ENCODE data around the gene CISD2. TPM values are rescaled to one million over a fixed set of nuclear protein-coding genes. Genes with fewer than 3 reads are reported as not detected.
"Not testable (repeated sequence)": the region's sequence is repeated elsewhere in the genome, so short reads cannot be mapped to it uniquely, and the experiment has no call there.

Gene CISD2
- total and polyA plus RNA-seq, 5 donors: 18.3 to 22.1 (median 20.1) TPM

DNA sequence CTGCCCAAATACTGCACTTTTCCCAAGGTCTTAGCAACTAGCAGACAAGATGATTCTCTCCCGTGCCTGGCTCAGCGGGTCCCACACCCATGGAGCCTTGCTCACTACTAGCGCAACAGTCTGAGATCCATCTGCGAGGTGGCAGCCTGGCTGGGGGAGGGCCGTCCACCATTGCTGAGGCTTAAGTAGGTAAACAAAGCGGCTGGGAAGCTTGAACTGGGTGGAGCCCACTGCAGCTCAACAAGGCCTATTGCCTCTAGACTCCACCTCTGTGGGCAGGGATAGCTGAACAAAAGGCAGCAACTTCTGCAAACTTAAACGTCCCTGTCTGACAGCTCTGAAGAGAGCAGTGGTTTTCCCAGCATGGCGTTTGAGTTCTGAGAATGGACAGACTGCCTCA is 50.9 kb downstream of the CISD2 start:
- WGBS: 84% methylated on average over 8 of the region's 8 CpGs
- ATAC-seq; H3K4me1 ChIP-seq (ENCODE audit: control insufficient read depth, insufficient read depth, low read length); H3K9me3 ChIP-seq (ENCODE audit: control insufficient read depth, low read length); intact Hi-C loops (cut with DNase I); H3K27me3 ChIP-seq (ENCODE audit: control insufficient read depth, insufficient read depth); H3K4me3 ChIP-seq (ENCODE audit: low read length); H3K27ac ChIP-seq (ENCODE audit: low read length): not testable (repeated sequence)
- DNase-seq: peak in 1 of 3 donors; percentile 44

DNA sequence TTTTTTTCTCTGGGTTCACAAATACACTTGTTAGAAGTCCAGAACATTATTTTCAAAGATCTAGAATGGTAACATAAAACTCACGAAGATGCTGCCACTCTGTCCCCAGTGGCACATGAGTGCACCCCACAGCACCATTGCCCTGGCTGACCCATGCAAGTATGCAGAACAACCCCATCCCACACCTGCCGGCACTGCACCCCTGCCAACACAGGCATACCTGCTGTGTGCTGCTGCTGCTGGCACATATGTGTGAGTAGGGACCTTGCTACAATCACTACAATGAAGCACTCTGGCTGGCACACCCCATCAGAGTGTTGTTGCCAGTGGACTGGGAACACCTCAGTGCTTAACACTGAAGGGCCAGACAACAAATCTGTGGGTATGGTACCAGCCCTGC is 66.9 kb downstream of the CISD2 start:
- intact Hi-C loops (cut with DNase I): no loop called here
- DNase-seq (no peak), ATAC-seq (no peak)
- WGBS: 92% methylated on average over 2 of the region's 2 CpGs
- no peaks in the 10 kb centered on the region for H3K27me3 ChIP-seq (ENCODE audit: control insufficient read depth, insufficient read depth)
- no peak overlapping the region for H3K4me3 ChIP-seq (ENCODE audit: low read length)
- H3K4me1 ChIP-seq (ENCODE audit: control insufficient read depth, insufficient read depth, low read length): no peaks in the 10 kb centered on the region
- H3K27ac ChIP-seq (ENCODE audit: low read length): no peak overlapping the region
- no peaks in the 10 kb centered on the region for H3K9me3 ChIP-seq (ENCODE audit: control insufficient read depth, low read length)

DNA sequence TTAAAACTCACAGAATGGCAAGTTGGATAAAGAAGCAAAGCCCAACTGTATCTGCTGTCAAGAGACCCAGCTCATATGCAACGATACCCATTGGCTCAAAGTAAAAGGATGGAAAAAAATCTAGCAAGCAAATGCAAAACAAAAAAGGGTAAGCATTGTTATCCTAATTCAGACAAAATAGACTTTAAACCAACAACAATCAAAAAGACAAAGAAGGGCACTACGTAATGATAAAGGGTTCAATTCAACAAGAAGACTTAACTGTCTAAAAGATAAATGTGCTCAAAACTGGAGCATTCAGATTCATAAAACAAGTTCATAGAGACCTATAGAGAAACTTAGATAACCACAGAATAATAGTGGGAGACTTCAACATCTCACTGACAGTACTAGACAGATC is 69.3 kb downstream of the CISD2 start:
- H3K27me3 ChIP-seq (ENCODE audit: control insufficient read depth, insufficient read depth); H3K4me1 ChIP-seq (ENCODE audit: control insufficient read depth, insufficient read depth, low read length); ATAC-seq; H3K9me3 ChIP-seq (ENCODE audit: control insufficient read depth, low read length); H3K4me3 ChIP-seq (ENCODE audit: low read length); H3K27ac ChIP-seq (ENCODE audit: low read length); intact Hi-C loops (cut with DNase I); DNase-seq: not testable (repeated sequence)
- WGBS: 70% methylated on average over 2 of the region's 2 CpGs

Other genes starting within 250 kb of the CISD2 start
- 10 to 100 TPM; 27.5 to 36.5 (median 31.5) TPM for gene MANBA, start 108.0 kb upstream of the CISD2 start, total RNA-seq
- 9.0 TPM for gene MANBA, start 108.0 kb upstream of the CISD2 start, polyA plus RNA-seq
- 100 to 1,000 TPM; 258 to 278 (median 259) TPM for gene UBE2D3, start 41.4 kb upstream of the CISD2 start, total RNA-seq
- gene UBE2D3, start 41.4 kb upstream of the CISD2 start, polyA plus RNA-seq: 157 TPM
- gene SLC9B1, start 150.7 kb downstream of the CISD2 start, total RNA-seq: 1 to 10 TPM in 2 of 4 donors, under 1 TPM in 2; 0.94 to 1.8 (median 1.3) TPM
- gene SLC9B1, start 150.7 kb downstream of the CISD2 start, polyA plus RNA-seq: 0.27 TPM
- 10 to 100 TPM in 1 of 4 donors, 1 to 10 TPM in 3; 7.5 to 12.7 (median 8.7) TPM for gene SLC9B2, start 207.8 kb downstream of the CISD2 start, total RNA-seq
- 5.0 TPM for gene SLC9B2, start 207.8 kb downstream of the CISD2 start, polyA plus RNA-seq
- 10 to 100 TPM; 33.1 to 49.5 (median 43.9) TPM for gene BDH2, start 230.8 kb downstream of the CISD2 start, total RNA-seq
- gene BDH2, start 230.8 kb downstream of the CISD2 start, polyA plus RNA-seq: 46.6 TPM

Measured in right cardiac atrium (tissue), 5 donors.